ENCODE measurements around the gene DNAJC21.
"Not testable (repeated sequence)": the region's sequence is repeated elsewhere in the genome, so short reads cannot be mapped to it uniquely, and the experiment has no call there.

- TF ChIP-seq, protein P1, sequence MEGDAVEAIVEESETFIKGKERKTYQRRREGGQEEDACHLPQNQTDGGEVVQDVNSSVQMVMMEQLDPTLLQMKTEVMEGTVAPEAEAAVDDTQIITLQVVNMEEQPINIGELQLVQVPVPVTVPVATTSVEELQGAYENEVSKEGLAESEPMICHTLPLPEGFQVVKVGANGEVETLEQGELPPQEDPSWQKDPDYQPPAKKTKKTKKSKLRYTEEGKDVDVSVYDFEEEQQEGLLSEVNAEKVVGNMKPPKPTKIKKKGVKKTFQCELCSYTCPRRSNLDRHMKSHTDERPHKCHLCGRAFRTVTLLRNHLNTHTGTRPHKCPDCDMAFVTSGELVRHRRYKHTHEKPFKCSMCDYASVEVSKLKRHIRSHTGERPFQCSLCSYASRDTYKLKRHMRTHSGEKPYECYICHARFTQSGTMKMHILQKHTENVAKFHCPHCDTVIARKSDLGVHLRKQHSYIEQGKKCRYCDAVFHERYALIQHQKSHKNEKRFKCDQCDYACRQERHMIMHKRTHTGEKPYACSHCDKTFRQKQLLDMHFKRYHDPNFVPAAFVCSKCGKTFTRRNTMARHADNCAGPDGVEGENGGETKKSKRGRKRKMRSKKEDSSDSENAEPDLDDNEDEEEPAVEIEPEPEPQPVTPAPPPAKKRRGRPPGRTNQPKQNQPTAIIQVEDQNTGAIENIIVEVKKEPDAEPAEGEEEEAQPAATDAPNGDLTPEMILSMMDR (IDR thresholded peaks at IDR 0.05): not testable (repeated sequence)
- TF ChIP-seq EP300 (IDR thresholded peaks at IDR 0.05): not testable (repeated sequence)
Observed at GRCh38 chr5:34923256-34923655, 6.1 kb upstream of the DNAJC21 start.
